HG02970 (cell line): ENCODE data around the gene PEX13.
"Not testable (repeated sequence)": the region's sequence is repeated elsewhere in the genome, so short reads cannot be mapped to it uniquely, and the experiment has no call there.

Experiments used
- ATAC-seq: cut with Tn5 transposase; IDR thresholded peaks from one replicate; pipeline ENCODE4 v1.9.1; 2021; ENCODE audit warnings: mild to moderate bottlenecking, moderate library complexity, moderate number of reproducible peaks; ENCODE audit not compliant: unreplicated experiment, low FRiP score

The PEX13 gene

DNA sequence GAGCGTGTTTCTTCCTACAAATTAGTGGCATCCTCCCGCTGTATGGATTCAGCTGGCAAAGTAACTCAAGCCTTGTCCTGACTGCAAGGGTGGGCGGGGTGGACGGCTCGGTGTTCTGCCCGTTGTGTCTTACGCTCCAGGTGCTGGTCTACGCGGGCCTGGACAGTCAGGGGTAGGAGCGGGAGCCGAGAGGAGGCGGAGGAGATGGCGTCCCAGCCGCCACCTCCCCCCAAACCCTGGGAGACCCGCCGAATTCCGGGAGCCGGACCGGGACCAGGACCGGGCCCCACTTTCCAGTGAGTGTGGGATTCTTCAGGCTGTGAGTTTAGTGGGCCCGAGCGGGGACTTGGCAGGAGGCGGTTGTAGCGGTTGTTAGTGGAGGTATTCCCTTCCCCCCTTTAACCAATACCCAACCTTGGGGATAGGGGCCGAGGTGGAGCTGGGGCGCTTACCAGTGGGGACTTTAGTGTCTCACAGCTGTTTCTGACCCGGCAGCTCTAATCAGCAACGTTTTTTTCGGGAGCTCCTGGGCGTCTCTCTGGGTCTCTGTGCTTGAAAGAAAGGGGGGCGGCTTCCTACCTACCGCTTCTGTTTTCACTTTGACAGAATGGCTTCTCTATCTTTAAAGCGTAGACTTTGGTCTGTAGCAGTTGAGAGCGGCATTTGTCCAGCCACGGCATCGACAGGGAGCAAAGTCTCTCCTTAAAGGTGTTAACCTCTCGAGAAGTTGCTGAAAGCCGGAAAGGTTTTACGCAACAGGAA lies at the start of gene PEX13, which contains the start of gene PUS10:
TSS of gene PEX13 (plus strand) at position 165 of the 762 bp plus-strand sequence. CDS start at position 205, 40 bp downstream.
TSS of gene PUS10 (minus strand) at position 700 of the 762 bp plus-strand sequence. CDS start 6,365 bp downstream, outside the sequence.
- ATAC-seq: peak; percentile 67

GRCh38 chr2:60972889-60973656 lies 44.4 kb upstream of the PEX13 start:
- ATAC-seq: no peak

DNA sequence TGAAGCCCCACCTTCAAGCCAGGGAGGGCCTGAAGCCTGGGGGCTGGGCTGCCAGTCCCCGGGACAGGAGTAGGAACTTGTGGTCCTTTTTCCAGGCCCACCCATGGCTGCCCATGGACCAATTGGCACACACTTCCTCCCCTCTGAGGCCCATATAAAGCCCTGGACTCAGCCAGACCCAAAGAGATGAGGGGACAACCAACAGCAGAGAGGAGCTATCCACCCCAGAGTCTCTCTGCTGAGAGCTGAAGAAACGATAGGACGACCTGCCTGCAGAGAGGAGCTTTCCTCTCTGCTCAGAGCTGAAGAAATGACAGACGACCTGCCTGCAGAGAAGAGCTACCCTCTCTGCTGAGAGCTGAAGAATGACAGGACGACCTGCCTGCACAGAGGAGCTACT lies 43.8 kb upstream of the PEX13 start:
- ATAC-seq: no peak

GRCh38 chr2:60974652-60975051 lies 42.9 kb upstream of the PEX13 start:
- no peak for ATAC-seq

- ATAC-seq: no peak
These were observed 41.2 kb upstream of the PEX13 start for GRCh38 chr2:60976256-60976850.

DNA sequence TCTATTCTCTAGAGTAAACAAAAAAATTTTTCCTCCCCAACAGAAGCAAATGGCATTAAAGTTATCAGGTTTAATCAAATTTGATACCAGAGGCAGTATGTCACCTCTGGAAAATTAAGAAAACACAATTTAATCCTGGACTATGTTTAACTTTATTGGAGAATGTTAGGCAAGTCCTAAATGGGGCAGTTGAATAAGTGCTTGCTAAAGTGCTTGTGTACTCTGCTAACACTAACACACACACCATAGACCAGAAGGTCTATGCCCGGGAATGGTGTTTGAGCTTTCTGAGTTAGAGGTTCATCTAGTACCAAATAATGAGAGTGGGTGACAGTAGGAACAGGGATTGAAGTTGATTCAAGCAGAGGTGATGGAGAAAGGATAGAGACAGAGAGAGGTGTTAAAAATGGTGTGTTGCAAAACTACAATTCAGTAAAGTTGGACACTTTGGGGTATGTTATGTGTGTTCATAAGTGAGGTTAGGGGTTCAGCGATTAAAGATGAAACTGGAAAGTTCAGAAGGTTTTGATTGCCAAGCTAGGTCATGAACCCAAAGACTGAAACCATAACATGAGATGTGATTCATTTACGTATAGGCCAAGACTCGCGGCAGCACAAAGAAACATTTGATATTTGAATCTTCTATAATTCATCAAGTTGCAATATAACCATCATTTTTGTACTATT lies 40.5 kb upstream of the PEX13 start:
- ATAC-seq: no peak

DNA sequence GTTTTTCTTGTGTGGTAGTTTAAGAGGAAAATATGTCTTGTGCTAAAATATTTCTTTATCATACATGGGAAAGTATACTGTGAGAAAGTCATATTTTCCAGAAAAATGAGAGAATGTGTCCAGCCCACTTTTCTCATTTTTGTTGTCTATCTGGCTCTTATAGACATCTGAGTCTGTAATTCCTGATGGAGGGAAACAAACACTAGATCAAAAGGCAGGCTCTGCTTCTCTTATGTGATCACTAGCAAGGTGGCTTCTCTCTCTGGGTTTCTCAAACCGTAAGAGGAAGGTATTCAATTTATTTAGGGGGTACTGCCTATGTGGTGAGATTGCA lies 40.0 kb upstream of the PEX13 start:
- ATAC-seq: no peak

DNA sequence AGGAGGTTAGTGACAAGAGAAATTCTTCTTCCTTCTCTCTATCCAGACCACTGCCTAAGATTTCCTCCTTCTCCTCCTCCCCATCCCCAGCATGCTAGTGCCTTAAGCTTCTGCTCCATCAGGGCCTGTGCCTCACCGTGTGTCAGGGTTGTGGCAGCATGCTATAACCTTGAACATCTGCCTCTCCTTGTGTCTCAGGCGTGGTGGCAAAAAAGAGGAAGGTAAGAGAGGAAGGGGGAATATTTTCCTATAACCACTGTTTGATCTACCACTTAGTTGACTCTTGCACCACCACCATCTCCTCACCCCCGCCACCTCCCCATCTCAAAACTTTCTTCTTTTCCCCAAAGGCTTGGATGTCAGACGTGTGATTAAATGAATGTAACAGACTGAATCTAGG lies 38.3 kb upstream of the PEX13 start:
- ATAC-seq: no peak

DNA sequence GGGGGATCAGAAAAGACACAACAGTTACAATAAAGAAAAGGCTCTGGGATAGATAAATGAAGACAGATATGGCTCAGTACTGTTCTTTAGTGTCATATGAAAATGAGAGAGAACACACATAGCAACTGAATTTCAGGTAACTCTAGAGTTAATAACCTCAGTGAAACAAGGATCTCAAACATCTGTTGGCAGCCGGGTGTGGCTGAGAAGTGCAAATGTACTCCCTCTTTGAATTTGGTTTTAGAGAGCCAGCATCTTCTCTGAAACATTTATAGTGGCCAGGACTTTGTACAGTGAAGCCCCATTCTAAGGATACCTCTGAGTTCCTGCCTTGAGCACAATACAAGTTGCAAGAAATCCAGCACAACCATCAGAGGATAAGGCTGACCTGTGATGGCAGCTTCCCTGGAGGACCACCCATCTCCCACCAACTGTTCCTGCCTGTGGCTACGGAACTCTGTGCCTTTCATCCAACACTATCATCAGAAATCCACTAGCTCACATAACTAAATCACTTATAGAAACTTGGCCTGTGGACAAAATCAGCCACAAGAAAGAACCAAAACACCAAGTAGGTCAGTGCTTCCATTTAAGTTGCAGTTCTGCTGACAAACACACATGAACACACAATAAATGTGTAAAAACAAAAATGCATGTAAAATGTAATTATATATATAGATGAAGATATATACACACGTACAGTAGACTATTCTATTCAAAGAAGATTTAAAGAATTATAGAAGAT lies 37.3 kb upstream of the PEX13 start:
- ATAC-seq: no peak

DNA sequence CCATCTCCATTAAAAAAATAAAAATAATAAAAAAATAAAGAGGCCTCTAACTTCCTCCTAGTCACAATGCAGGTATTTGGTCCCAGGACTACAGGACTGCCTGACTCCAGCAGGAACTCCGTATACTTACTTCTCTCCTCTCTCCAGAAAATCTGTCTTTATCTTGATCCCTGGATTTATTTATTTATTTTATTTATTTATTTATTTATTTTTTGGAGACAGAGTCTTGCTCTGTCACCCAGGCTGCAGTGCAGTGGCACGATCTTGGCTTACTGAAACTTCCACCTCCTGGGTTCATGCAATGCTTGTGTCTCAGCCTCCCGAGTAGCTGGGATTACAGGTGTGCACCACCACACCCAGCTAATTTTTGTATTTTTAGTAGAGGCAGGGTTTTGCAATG lies 35.5 kb upstream of the PEX13 start:
- ATAC-seq: not testable (repeated sequence)

- no peak for ATAC-seq
These were observed 32.8 kb upstream of the PEX13 start for GRCh38 chr2:60984720-60985119.

DNA sequence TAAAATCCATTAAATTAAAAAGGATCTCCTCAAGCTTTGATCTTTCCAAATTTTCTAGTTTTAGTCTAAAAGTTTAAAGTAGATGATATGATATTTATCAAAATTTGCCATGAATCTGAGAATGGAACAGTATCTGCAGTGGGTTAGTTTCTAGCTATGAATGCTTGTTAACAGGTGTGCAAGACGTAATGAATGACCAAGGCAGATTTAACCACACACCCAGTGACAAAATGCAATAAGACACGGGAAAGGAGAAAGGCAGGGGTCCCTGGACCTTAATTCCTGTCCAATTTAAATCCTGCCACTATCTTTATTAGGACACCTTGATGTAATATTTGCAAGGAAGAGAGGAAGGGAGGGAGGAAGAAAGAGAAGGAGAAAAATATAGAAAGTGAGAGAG lies 30.5 kb upstream of the PEX13 start:
- no peak for ATAC-seq

GRCh38 chr2:60987656-60988055 lies 29.9 kb upstream of the PEX13 start:
- not testable (repeated sequence) for ATAC-seq

- no peak for ATAC-seq
These were observed 28.3 kb upstream of the PEX13 start for GRCh38 chr2:60989259-60989658.

- no peak for ATAC-seq
These were observed 25.9 kb upstream of the PEX13 start for GRCh38 chr2:60991644-60992043.

- ATAC-seq: peak; percentile 92
These were observed 24.5 kb upstream of the PEX13 start for GRCh38 chr2:60992985-60993392.

DNA sequence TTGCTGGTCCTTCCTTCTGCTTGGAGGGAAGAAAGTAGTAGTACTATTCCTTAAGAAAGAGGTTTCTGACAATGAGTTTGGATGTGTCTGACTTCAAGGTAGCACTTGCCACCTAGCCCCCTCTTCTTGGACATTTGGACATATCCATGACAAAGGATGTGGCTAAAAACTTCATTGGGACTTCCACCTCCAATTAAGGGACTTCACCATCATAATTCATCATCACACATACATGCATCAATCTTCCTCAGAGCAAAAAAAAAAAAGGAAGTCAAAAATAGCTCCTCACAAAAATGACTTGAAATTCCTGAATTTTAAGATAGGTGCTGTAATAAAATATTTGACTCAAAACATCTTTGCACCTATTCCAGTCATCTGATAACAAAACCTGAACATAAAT lies 23.4 kb upstream of the PEX13 start:
- no peak for ATAC-seq

DNA sequence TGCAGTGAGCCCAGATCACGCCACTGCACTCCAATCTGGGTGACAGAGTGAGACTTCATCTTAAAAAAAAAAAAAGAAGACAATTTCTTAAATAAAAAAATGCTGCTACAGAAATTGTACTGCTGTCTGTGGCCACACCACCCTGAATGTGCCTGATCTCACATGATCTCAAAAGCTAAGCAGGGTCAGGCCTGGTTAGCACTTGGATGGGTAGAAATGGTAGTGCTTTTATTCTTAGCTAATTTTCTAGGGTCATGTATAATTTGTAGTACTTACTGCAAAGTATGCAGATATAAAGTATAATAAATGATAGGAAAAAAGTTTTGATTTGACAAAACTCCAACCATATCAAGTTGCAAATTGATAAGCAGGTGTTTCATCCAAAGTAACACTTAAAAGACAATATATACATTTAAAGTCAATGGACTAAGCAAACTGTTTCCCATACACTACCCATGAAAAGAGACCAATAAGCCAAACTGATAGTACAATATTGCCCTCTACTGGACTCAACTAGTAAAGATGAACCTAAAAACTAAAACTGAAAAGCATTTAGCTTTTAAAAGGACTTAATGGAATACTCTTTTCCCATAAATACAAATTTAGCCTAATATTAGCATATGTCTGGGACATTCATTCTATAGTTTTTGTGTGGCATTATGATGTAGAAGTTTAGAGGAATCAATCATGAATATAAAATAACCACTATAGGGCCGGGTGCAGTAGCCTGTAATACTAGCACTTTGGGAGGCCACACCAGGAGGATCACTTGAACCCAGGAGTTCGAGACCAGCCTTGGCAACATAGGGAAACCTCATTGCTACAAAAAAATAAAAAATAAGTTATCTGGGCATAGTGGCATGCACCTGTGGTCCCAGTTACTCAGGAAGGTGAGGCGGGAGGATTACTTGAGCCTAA lies 18.6 kb upstream of the PEX13 start:
- ATAC-seq: no peak

GRCh38 chr2:61005736-61006135 lies 11.8 kb upstream of the PEX13 start:
- ATAC-seq: no peak
